Ascending aorta (tissue), 2 donors: Measurements from ENCODE around the gene GPR27. TPM values are rescaled to one million over a fixed set of nuclear protein-coding genes. Genes with fewer than 3 reads are reported as not detected.
A peak's percentile ranks its signal among the peaks of the same experiment; 100 is the strongest.

Experiments used
- DNase-seq, 2 donors: peaks; one replicate each; pipeline ENCODE4 v3.0.0-alpha.2; 2019; ENCODE audit warnings: low spot score in 2 of 2
- H3K27ac ChIP-seq, 2 donors: fragments of 200-600 bp; sonication (generic); one replicate each; pipeline ENCODE4 v1.5.1; 2016 to 2017; ENCODE audit warnings: mild to moderate bottlenecking in 1 of 2
- H3K27me3 ChIP-seq: fragments of 200-600 bp; sonication (generic); one replicate; pipeline ENCODE4 v1.5.1; 2017
- H3K36me3 ChIP-seq, 2 donors: fragments of 200-600 bp; sonication (generic); one replicate each; pipeline ENCODE4 v1.5.1; 2016
- H3K4me1 ChIP-seq, 2 donors: fragments of 200-600 bp; sonication (generic); one replicate each; pipeline ENCODE4 v1.5.1; 2016 to 2017; ENCODE audit warnings: mild to moderate bottlenecking in 1 of 2
- H3K4me3 ChIP-seq, 2 donors: fragments of 200-600 bp; sonication (generic); one replicate each; pipeline ENCODE4 v1.5.1; 2016 to 2017; ENCODE audit warnings: mild to moderate bottlenecking in 1 of 2
- H3K9me3 ChIP-seq, 2 donors: fragments of 200-600 bp; sonication (generic); one replicate each; pipeline ENCODE4 v1.5.1; 2016
- CTCF ChIP-seq, 3 experiments: fragments of 200-600 bp in 2 of 3; fragments of 450-650 bp in 1 of 3; sonication (generic) in 2 of 3; IDR thresholded peaks; one replicate each; pipeline ENCODE4 v1.5.1; 2016 to 2019; ENCODE audit warnings: antibody characterized with exemption in 3 of 3, mild to moderate bottlenecking in 1 of 3, moderate library complexity in 1 of 3
- intact Hi-C: fragments of 100-400 bp; cut with DNase I; formaldehyde crosslinking; loops from one replicate; pipeline ENCODE4 v1.15.1; 2023
- total RNA-seq: library from RNA; depleted of rRNA; stranded (reverse); fragments of >200 nt; gene quantifications from one replicate; pipeline ENCODE4 v1.1.0, GENCODE V29; 2016

Gene GPR27
- total RNA-seq, 1 donor from 2014 or later: 2.4 TPM

DNA sequence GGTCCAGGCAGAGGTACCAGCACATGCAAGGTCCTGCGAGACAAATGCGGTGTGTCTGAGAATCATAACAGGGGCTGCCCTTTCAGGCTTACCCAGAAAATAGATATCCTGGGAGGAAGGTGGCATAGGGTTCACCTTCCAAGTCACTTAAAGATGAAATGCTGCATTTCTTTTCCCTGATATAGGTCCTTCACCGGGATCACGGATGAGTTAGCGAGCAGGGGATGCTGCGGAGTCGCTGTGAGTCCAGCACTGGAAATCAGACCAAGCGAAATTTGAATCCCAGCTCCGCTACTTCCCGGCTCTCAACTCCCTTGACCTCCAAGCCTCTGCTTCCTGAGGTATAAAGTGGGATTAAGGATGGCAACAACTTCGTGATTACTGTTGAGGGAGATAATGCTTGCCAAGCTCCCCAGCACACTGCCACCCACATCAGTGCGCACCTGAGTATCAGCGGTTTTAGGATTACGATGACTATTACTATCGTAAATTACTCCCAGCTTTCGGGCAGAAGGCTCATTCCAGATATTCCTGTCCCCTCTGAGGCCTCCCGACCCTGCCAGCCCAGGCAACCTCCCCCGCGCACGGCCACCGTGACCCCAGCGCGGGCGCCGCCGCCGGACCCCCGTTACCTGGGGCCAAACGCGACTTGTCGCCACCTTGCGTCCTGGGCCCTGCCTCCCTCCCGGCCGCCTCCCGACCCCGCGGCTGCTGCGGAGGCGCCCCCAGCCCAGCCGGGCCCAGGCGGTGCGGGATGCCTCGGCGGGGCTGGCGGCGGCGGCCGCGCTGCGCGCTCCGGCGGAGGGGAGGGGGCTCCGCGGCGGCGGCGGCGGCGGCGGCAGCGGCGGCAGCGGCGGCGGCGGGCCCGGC lies 589 bp upstream of the GPR27 start:
- H3K27me3 ChIP-seq: no peaks in the 10 kb centered on the region
- no peaks in the 10 kb centered on the region for H3K36me3 ChIP-seq
- peak overlapping the region; percentile 61 to 69 for H3K4me3 ChIP-seq
- no peak for DNase-seq
- intact Hi-C loops: no loop called here
- peaks cover 0 to 2% of the 10 kb centered on the region in 2 donors for H3K4me1 ChIP-seq
- H3K9me3 ChIP-seq: no peaks in the 10 kb centered on the region
- no peak overlapping the region for H3K27ac ChIP-seq
- no peak for TF ChIP-seq CTCF (IDR thresholded peaks at IDR 0.05)

DNA sequence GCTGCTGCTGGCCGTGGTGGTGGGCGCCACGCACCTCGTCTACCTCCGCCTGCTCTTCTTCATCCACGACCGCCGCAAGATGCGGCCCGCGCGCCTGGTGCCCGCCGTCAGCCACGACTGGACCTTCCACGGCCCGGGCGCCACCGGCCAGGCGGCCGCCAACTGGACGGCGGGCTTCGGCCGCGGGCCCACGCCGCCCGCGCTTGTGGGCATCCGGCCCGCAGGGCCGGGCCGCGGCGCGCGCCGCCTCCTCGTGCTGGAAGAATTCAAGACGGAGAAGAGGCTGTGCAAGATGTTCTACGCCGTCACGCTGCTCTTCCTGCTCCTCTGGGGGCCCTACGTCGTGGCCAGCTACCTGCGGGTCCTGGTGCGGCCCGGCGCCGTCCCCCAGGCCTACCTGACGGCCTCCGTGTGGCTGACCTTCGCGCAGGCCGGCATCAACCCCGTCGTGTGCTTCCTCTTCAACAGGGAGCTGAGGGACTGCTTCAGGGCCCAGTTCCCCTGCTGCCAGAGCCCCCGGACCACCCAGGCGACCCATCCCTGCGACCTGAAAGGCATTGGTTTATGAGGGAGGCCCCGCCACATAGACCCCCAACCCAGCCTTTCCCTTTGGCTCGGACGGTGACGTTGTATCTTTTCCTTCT lies 1.1 kb downstream of the GPR27 start:
- Histone ChIP-seq H3K36me3 (no peaks in the 10 kb centered on the region), H3K9me3 (no peaks in the 10 kb centered on the region), H3K4me1 (peaks cover 0 to 2% of the 10 kb centered on the region in 2 donors), H3K27ac (no peak overlapping the region), H3K27me3 (no peaks in the 10 kb centered on the region), H3K4me3 (peak overlapping the region; percentile 61 to 69)
- no peak for TF ChIP-seq CTCF (IDR thresholded peaks at IDR 0.05)
- DNase-seq: no peak
- intact Hi-C loops: no loop called here

DNA sequence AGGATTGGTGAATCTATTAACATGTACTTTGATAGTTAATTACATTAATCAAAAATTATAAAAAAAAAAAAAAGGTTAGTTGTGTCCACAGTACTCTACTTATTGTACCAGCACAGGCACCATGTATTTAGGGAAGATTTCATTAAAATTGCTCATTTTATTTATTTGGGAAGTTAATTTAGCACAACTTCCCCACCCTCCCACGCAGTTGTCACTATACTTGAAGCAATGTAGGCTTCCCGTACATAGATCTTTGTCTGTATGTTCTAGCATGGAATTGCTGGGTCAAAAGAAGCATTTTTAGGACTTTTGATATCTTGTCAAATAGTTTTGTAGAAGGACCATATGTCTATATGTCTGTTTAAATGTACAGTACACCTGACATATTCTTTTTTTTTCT lies 4.4 kb downstream of the GPR27 start:
- Histone ChIP-seq H3K9me3 (no peaks in the 10 kb centered on the region), H3K4me1 (peaks cover 0 to 2% of the 10 kb centered on the region in 2 donors), H3K36me3 (no peaks in the 10 kb centered on the region), H3K27me3 (no peaks in the 10 kb centered on the region), H3K27ac (no peak overlapping the region), H3K4me3 (no peak overlapping the region)
- intact Hi-C loops: no loop called here
- TF ChIP-seq CTCF (IDR thresholded peaks at IDR 0.05): no peak
- no peak for DNase-seq

- no peak for TF ChIP-seq CTCF (IDR thresholded peaks at IDR 0.05)
- H3K9me3 ChIP-seq: no peaks in the 10 kb centered on the region
- H3K4me3 ChIP-seq: no peak overlapping the region
- H3K4me1 ChIP-seq: no peaks in the 10 kb centered on the region
- no peaks in the 10 kb centered on the region for H3K27me3 ChIP-seq
- H3K36me3 ChIP-seq: no peaks in the 10 kb centered on the region
- H3K27ac ChIP-seq: no peak overlapping the region
- intact Hi-C loops: no loop called here
- no peak for DNase-seq
Measured at GRCh38 chr3:71759401-71759800, 5.7 kb downstream of the GPR27 start.

- Histone ChIP-seq H3K4me3 (no peak overlapping the region), H3K4me1 (no peaks in the 10 kb centered on the region), H3K27ac (no peak overlapping the region), H3K9me3 (no peaks in the 10 kb centered on the region), H3K27me3 (no peaks in the 10 kb centered on the region), H3K36me3 (no peaks in the 10 kb centered on the region)
- DNase-seq: no peak
- TF ChIP-seq CTCF (IDR thresholded peaks at IDR 0.05): no peak
- intact Hi-C loops: no loop called here
Measured at GRCh38 chr3:71760140-71760539, 6.5 kb downstream of the GPR27 start.
